HepG2 (cell line): ENCODE measurements around the gene TLR5. TPM values are rescaled to one million over a fixed set of nuclear protein-coding genes. Genes with fewer than 3 reads are reported as not detected.
A peak's percentile ranks its signal among the peaks of the same experiment; 100 is the strongest.

Source experiments
- CAMTA2 ChIP-seq: sonication (generic); formaldehyde crosslinking; IDR thresholded peaks from 2 replicates; pipeline ENCODE4 v1.4.0; 2020; ENCODE audit warnings: mild to moderate bottlenecking, missing genetic modification reagents, borderline replicate concordance
- E2F1 ChIP-seq: sonication (generic); formaldehyde crosslinking; IDR thresholded peaks from 2 replicates; pipeline ENCODE4 v1.5.0; 2020; ENCODE audit warnings: missing genetic modification reagents
- ELK4 ChIP-seq: sonication (generic); formaldehyde crosslinking; IDR thresholded peaks from 2 replicates; pipeline ENCODE4 v1.9.0; 2021; ENCODE audit warnings: missing genetic modification reagents, borderline replicate concordance
- FOXM1 ChIP-seq: sonication (generic); formaldehyde crosslinking; IDR thresholded peaks from 2 replicates; pipeline ENCODE4 v1.5.0; 2020; ENCODE audit warnings: missing genetic modification reagents
- GMEB2 ChIP-seq: IDR thresholded peaks from 2 replicates; pipeline ENCODE4 v1.6.1; 2016; ENCODE audit warnings: missing biosample characterization, missing genetic modification reagents, low read depth
- JUN ChIP-seq: sonication (generic); formaldehyde crosslinking; IDR thresholded peaks from 2 replicates; pipeline ENCODE4 v1.4.0; 2020; ENCODE audit warnings: mild to moderate bottlenecking, missing genetic modification reagents
- KLF16 ChIP-seq, 2 experiments: sonication (generic) in 1 of 2; formaldehyde crosslinking in 1 of 2; IDR thresholded peaks; 2 replicates each; pipeline versions ENCODE4 v1.6.1 to v1.8.0; 2016 to 2023; ENCODE audit warnings: missing genetic modification reagents in 2 of 2, missing compliant biosample characterization in 1 of 2
- MYNN ChIP-seq: sonication (generic); formaldehyde crosslinking; IDR thresholded peaks from 2 replicates; pipeline ENCODE4 v1.4.0; 2020; ENCODE audit warnings: mild to moderate bottlenecking, low read depth, missing genetic modification reagents
- PATZ1 ChIP-seq: sonication (generic); formaldehyde crosslinking; IDR thresholded peaks from 2 replicates; pipeline ENCODE4 v1.4.0; 2020; ENCODE audit warnings: missing genetic modification reagents
- PCBP1 ChIP-seq: fragments of 200-400 bp; formaldehyde crosslinking; IDR thresholded peaks from 2 replicates; pipeline ENCODE4 v1.6.1; 2017; ENCODE audit warnings: mild to moderate bottlenecking, low read depth, low read length, borderline replicate concordance
- RNF2 ChIP-seq: fragments of 450-650 bp; conservative IDR thresholded peaks from 2 replicates; pipeline ENCODE4 v1.6.1; 2016; ENCODE audit warnings: low read depth
- SKIL ChIP-seq: sonication (generic); formaldehyde crosslinking; IDR thresholded peaks from 2 replicates; pipeline ENCODE4 v1.8.0; 2022; ENCODE audit warnings: missing genetic modification reagents, mild to moderate bottlenecking, moderate library complexity, borderline replicate concordance
- SP5 ChIP-seq: IDR thresholded peaks from 2 replicates; pipeline ENCODE4 v1.6.1; 2016; ENCODE audit warnings: low read depth, borderline replicate concordance
- ZBTB14 ChIP-seq: sonication (generic); formaldehyde crosslinking; IDR thresholded peaks from 2 replicates; pipeline ENCODE4 v1.4.0; 2020; ENCODE audit warnings: missing genetic modification reagents
- ZFP36L1 ChIP-seq: sonication (generic); formaldehyde crosslinking; IDR thresholded peaks from 2 replicates; pipeline ENCODE4 v1.8.0; 2022; ENCODE audit warnings: mild to moderate bottlenecking, missing genetic modification reagents, moderate library complexity
- ZKSCAN1 ChIP-seq: fragments of 150-350 bp; IDR thresholded peaks from 2 replicates; pipeline ENCODE4 v1.6.1; 2014; ENCODE audit warnings: low read length
- ZNF569 ChIP-seq: sonication (generic); formaldehyde crosslinking; IDR thresholded peaks from 2 replicates; pipeline ENCODE4 v1.5.0; 2020; ENCODE audit warnings: mild to moderate bottlenecking, missing genetic modification reagents, moderate library complexity, borderline replicate concordance
- ZNF570 ChIP-seq: sonication (generic); formaldehyde crosslinking; IDR thresholded peaks from 2 replicates; pipeline ENCODE4 v1.4.0; 2020; ENCODE audit warnings: mild to moderate bottlenecking, missing genetic modification reagents, borderline replicate concordance
- ZNF678 ChIP-seq: sonication (generic); formaldehyde crosslinking; IDR thresholded peaks from 2 replicates; pipeline ENCODE4 v1.4.0; 2020; ENCODE audit warnings: mild to moderate bottlenecking, missing genetic modification reagents
- ZNF839 ChIP-seq: sonication (generic); formaldehyde crosslinking; IDR thresholded peaks from 2 replicates; pipeline ENCODE4 v1.4.0; 2020; ENCODE audit warnings: missing genetic modification reagents, mild to moderate bottlenecking, borderline replicate concordance
- polyA plus RNA-seq, 8 experiments: library from polyadenylated mRNA; depleted of rRNA in 3 of 8; stranded (reverse) in 7 of 8; unstranded in 1 of 8; fragments of >200 nt; fragmentation: Illumina TruSeq in 4 of 8; extraction: Trizol in 4 of 8; gene quantifications; 2 replicates each; pipeline versions ENCODE4 v1.2.1 to v1.2.3, GENCODE V29; 2011 to 2016; ENCODE audit warnings: low read depth in 4 of 8, missing spikeins in 1 of 8, mixed read lengths in 1 of 8; ENCODE audit not compliant: insufficient read depth in 1 of 8
- total RNA-seq, 5 experiments: library from RNA; depleted of rRNA; stranded (reverse); fragments of >200 nt; fragmentation: Illumina TruSeq; extraction: Trizol; gene quantifications; 2 replicates each; pipeline ENCODE4 v1.2.3, GENCODE V29; 2016; ENCODE audit warnings: low read depth in 1 of 5

The TLR5 gene
- total and polyA plus RNA-seq, 2 of the 13 experiments (the other 11 are each of a cell fraction or from before 2014, with no cell fraction given) = not detected

- TF ChIP-seq JUN = no peak
- no peak for TF ChIP-seq ZNF570 (CRISPR knock-in tag)
- TF ChIP-seq RNF2 = no peak
- peak; percentile 53; the same call in 1 of the 2 replicates for TF ChIP-seq E2F1 (CRISPR knock-in tag)
- TF ChIP-seq MYNN = no peak
- no peak for TF ChIP-seq SKIL (CRISPR knock-in tag)
- TF ChIP-seq FOXM1 (CRISPR knock-in tag) = no peak
- TF ChIP-seq SP5 (CRISPR knock-in tag) = no peak
- no peak for TF ChIP-seq PCBP1
- no peak for TF ChIP-seq CAMTA2
- no peak for TF ChIP-seq GMEB2 (CRISPR knock-in tag)
- no peak for TF ChIP-seq ZFP36L1
- peak; percentile 60 for TF ChIP-seq PATZ1
- TF ChIP-seq ZBTB14 (CRISPR knock-in tag) = no peak
- no peak for TF ChIP-seq ZNF569 (CRISPR knock-in tag)
- no peak for TF ChIP-seq ZNF678 (CRISPR knock-in tag)
- no peak for TF ChIP-seq ZNF839 (CRISPR knock-in tag)
- TF ChIP-seq ZKSCAN1 = no peak
- peak in 1 of 2 experiments; percentile 49; a peak in 1 of 4 replicates for TF ChIP-seq KLF16 (CRISPR knock-in tag; IDR thresholded peaks at IDR 0.05)
- no peak for TF ChIP-seq ELK4
Observed at GRCh38 chr1:223081181-223081994, 61.7 kb downstream of the TLR5 start (continued).
